Mesendoderm (in vitro differentiated cells): ENCODE measurements around the gene CAMSAP3. TPM values are rescaled to one million over a fixed set of nuclear protein-coding genes. Genes with fewer than 3 reads are reported as not detected.
A peak's percentile ranks its signal among the peaks of the same experiment; 100 is the strongest.

Experiments used
- DNase-seq: peaks from one replicate; pipeline ENCODE4 v3.0.0; 2013
- H2AK5ac ChIP-seq: 2 replicates; pipeline ENCODE4 v1.6.1; 2013; ENCODE audit warnings: low read length, inconsistent platforms
- H2BK120ac ChIP-seq: 2 replicates; pipeline ENCODE4 v1.6.1; 2013; ENCODE audit warnings: low read depth, mild to moderate bottlenecking, low read length, moderate library complexity, mixed read lengths
- H2BK15ac ChIP-seq: replicated peaks from 2 replicates; pipeline ENCODE4 v1.6.1; 2013; ENCODE audit warnings: low read depth, mild to moderate bottlenecking, moderate library complexity
- H2BK5ac ChIP-seq: 2 replicates; pipeline ENCODE4 v1.6.1; 2013; ENCODE audit warnings: low read length, inconsistent platforms
- H3K18ac ChIP-seq: 2 replicates; pipeline ENCODE4 v1.6.1; 2013; ENCODE audit warnings: mild to moderate bottlenecking, low read length, mixed read lengths
- H3K23ac ChIP-seq: one replicate; pipeline ENCODE4 v1.6.1; 2013; ENCODE audit warnings: low read length
- H3K27ac ChIP-seq: 2 replicates; pipeline ENCODE4 v1.5.1; 2013; ENCODE audit warnings: low read depth, mild to moderate bottlenecking, inconsistent platforms, low read length, moderate library complexity
- H3K27me3 ChIP-seq: 2 replicates; pipeline ENCODE4 v1.6.1; 2013; ENCODE audit warnings: low read length, control low read depth, mild to moderate bottlenecking, inconsistent platforms; ENCODE audit not compliant: insufficient read depth, poor library complexity
- H3K36me3 ChIP-seq: 2 replicates; pipeline ENCODE4 v1.6.1; 2013; ENCODE audit warnings: low read length, inconsistent platforms; ENCODE audit not compliant: control insufficient read depth, insufficient read depth
- H3K4ac ChIP-seq: one replicate; pipeline ENCODE4 v1.6.1; 2013; ENCODE audit warnings: low read depth, mild to moderate bottlenecking, low read length, moderate library complexity
- H3K4me1 ChIP-seq: 2 replicates; pipeline ENCODE4 v1.6.1; 2013; ENCODE audit warnings: low read depth, low read length, inconsistent platforms; ENCODE audit not compliant: control insufficient read depth
- H3K4me2 ChIP-seq: 2 replicates; pipeline ENCODE4 v1.6.1; 2013; ENCODE audit warnings: low read length
- H3K4me3 ChIP-seq: 2 replicates; pipeline ENCODE4 v1.5.1; 2013; ENCODE audit warnings: mild to moderate bottlenecking, low read length
- H3K56ac ChIP-seq: one replicate; pipeline ENCODE4 v1.6.1; 2013; ENCODE audit warnings: low read length
- H3K79me1 ChIP-seq: 2 replicates; pipeline ENCODE4 v1.6.1; 2013; ENCODE audit warnings: low read length, inconsistent platforms
- H3K79me2 ChIP-seq: 2 replicates; pipeline ENCODE4 v1.6.1; 2013; ENCODE audit warnings: mild to moderate bottlenecking, low read length; ENCODE audit not compliant: control insufficient read depth, insufficient read depth
- H3K9ac ChIP-seq: 2 replicates; pipeline ENCODE4 v1.6.1; 2013; ENCODE audit warnings: low read length, inconsistent platforms
- H4K5ac ChIP-seq: one replicate; pipeline ENCODE4 v1.6.1; 2013; ENCODE audit warnings: low read length
- H4K8ac ChIP-seq: one replicate; pipeline ENCODE4 v1.6.1; 2013; ENCODE audit warnings: low read depth, mild to moderate bottlenecking, control low read depth, low read length, moderate library complexity
- WGBS: extraction: QIAGEN DNeasy Blood & Tissue Kit; methylation state at CpG from one replicate; pipeline ENCODE4 v1.1.7; 2013; ENCODE audit warnings: low lambda C conversion rate, missing lambda C conversion rate; ENCODE audit not compliant: insufficient coverage; ENCODE audit errors: extremely low coverage; 5-methylcytosine and 5-hydroxymethylcytosine counted together
- polyA plus RNA-seq, 2 experiments: library from polyadenylated mRNA; stranded (reverse); fragments of 200-250 nt; gene quantifications; one replicate each; pipeline ENCODE4 v1.2.3, GENCODE V29; 2013

CAMSAP3 gene
- polyA plus RNA-seq (2013, experiment 1 of 2), result 10.4 TPM
- 10.1 TPM for polyA plus RNA-seq (2013, experiment 2 of 2)

GRCh38 chr19:7595466-7596133 is at the start of gene CAMSAP3:
Gene CAMSAP3 (plus strand): TSS chr19:7595863. CDS start chr19:7596003, 140 bp downstream.
- Histone ChIP-seq H3K56ac (peak within 1 kb of the TSS; percentile 80), H3K27ac (no peak within 1 kb of the TSS), H4K8ac (no peak within 1 kb of the TSS), H3K18ac (peak within 1 kb of the TSS; percentile 86), H3K9ac (peak within 1 kb of the TSS; percentile 66), H3K79me1 (no peaks in the 10 kb centered on the region), H3K23ac (no peak within 1 kb of the TSS), H2AK5ac (no peak within 1 kb of the TSS), H3K4me3 (peak within 1 kb of the TSS; percentile 58), H3K4me1 (no peaks in the 10 kb centered on the region), H3K27me3 (no peaks in the 10 kb centered on the region), H3K4me2 (peak within 1 kb of the TSS; percentile 66), H3K79me2 (no peaks in the 10 kb centered on the region), H2BK120ac (no peak within 1 kb of the TSS), H2BK5ac (no peak within 1 kb of the TSS), H2BK15ac (no peak within 1 kb of the TSS), H3K4ac (peak within 1 kb of the TSS; percentile 29), H4K5ac (no peak within 1 kb of the TSS), H3K36me3 (no peaks in the 10 kb centered on the region)
- no CpG with 5 or more reads among the region's 78 CpGs for WGBS
- peak; percentile 63 for DNase-seq

- Histone ChIP-seq H4K8ac (no peak overlapping the region), H2BK120ac (no peak overlapping the region), H3K27me3 (no peaks in the 10 kb centered on the region), H3K79me1 (no peaks in the 10 kb centered on the region), H3K18ac (no peak overlapping the region), H3K4me2 (no peak overlapping the region), H4K5ac (no peak overlapping the region), H3K79me2 (no peaks in the 10 kb centered on the region), H3K4ac (no peak overlapping the region), H3K4me1 (no peaks in the 10 kb centered on the region), H3K27ac (no peak overlapping the region), H3K23ac (no peak overlapping the region), H2BK15ac (no peak overlapping the region), H3K56ac (no peak overlapping the region), H3K4me3 (no peak overlapping the region), H3K9ac (no peak overlapping the region), H2BK5ac (no peak overlapping the region), H2AK5ac (no peak overlapping the region), H3K36me3 (peaks cover 2% of the 10 kb centered on the region)
- DNase-seq, result no peak
- WGBS, result no CpG with 5 or more reads among the region's 1 CpG
Measured at GRCh38 chr19:7545904-7546303, 49.8 kb upstream of the CAMSAP3 start.

- no CpG with 5 or more reads among the region's 3 CpGs for WGBS
- H3K27me3 ChIP-seq, result no peaks in the 10 kb centered on the region
- H3K9ac ChIP-seq, result no peak overlapping the region
- H2BK120ac ChIP-seq, result no peak overlapping the region
- H4K5ac ChIP-seq, result no peak overlapping the region
- peaks cover 2% of the 10 kb centered on the region for H3K36me3 ChIP-seq
- no peak overlapping the region for H2BK5ac ChIP-seq
- no peak overlapping the region for H3K56ac ChIP-seq
- H3K18ac ChIP-seq, result no peak overlapping the region
- H4K8ac ChIP-seq, result no peak overlapping the region
- H3K4me2 ChIP-seq, result no peak overlapping the region
- H3K79me1 ChIP-seq, result no peaks in the 10 kb centered on the region
- no peak overlapping the region for H3K4me3 ChIP-seq
- no peak overlapping the region for H2AK5ac ChIP-seq
- H3K4ac ChIP-seq, result no peak overlapping the region
- DNase-seq, result no peak
- H3K23ac ChIP-seq, result no peak overlapping the region
- H3K27ac ChIP-seq, result no peak overlapping the region
- no peaks in the 10 kb centered on the region for H3K79me2 ChIP-seq
- no peak overlapping the region for H2BK15ac ChIP-seq
- no peaks in the 10 kb centered on the region for H3K4me1 ChIP-seq
Measured at GRCh38 chr19:7547159-7547558, 48.5 kb upstream of the CAMSAP3 start.

- H4K8ac ChIP-seq, result no peak overlapping the region
- H4K5ac ChIP-seq, result no peak overlapping the region
- WGBS, result no CpG with 5 or more reads among the region's 36 CpGs
- H3K36me3 ChIP-seq, result no peaks in the 10 kb centered on the region
- H3K4me3 ChIP-seq, result no peak overlapping the region
- no peaks in the 10 kb centered on the region for H3K79me2 ChIP-seq
- H3K9ac ChIP-seq, result no peak overlapping the region
- no peak overlapping the region for H2AK5ac ChIP-seq
- H3K18ac ChIP-seq, result no peak overlapping the region
- no peak overlapping the region for H2BK120ac ChIP-seq
- no peak overlapping the region for H3K4me2 ChIP-seq
- H2BK15ac ChIP-seq, result no peak overlapping the region
- H3K27me3 ChIP-seq, result no peaks in the 10 kb centered on the region
- H3K27ac ChIP-seq, result no peak overlapping the region
- no peaks in the 10 kb centered on the region for H3K4me1 ChIP-seq
- H3K56ac ChIP-seq, result no peak overlapping the region
- DNase-seq, result no peak
- no peak overlapping the region for H3K4ac ChIP-seq
- no peak overlapping the region for H2BK5ac ChIP-seq
- H3K23ac ChIP-seq, result no peak overlapping the region
- H3K79me1 ChIP-seq, result no peaks in the 10 kb centered on the region
Measured at GRCh38 chr19:7549429-7550148, 46.1 kb upstream of the CAMSAP3 start.

- Histone ChIP-seq H3K4me3 (no peak overlapping the region), H3K4ac (no peak overlapping the region), H3K79me1 (no peaks in the 10 kb centered on the region), H3K4me2 (no peak overlapping the region), H3K79me2 (no peaks in the 10 kb centered on the region), H3K36me3 (no peaks in the 10 kb centered on the region), H3K4me1 (no peaks in the 10 kb centered on the region), H3K18ac (no peak overlapping the region), H4K5ac (no peak overlapping the region), H2BK15ac (no peak overlapping the region), H4K8ac (no peak overlapping the region), H3K27me3 (no peaks in the 10 kb centered on the region), H2BK120ac (no peak overlapping the region), H2BK5ac (no peak overlapping the region), H2AK5ac (no peak overlapping the region), H3K56ac (no peak overlapping the region), H3K27ac (no peak overlapping the region), H3K23ac (no peak overlapping the region), H3K9ac (no peak overlapping the region)
- no CpG with 5 or more reads among the region's 41 CpGs for WGBS
- no peak for DNase-seq
Measured at GRCh38 chr19:7550169-7550770, 45.4 kb upstream of the CAMSAP3 start.
